Activated gamma-delta T cell (primary cell): Measurements from ENCODE around the gene COMP.
A peak's percentile ranks its signal among the peaks of the same experiment; 100 is the strongest.

ENCODE experiments used
- DNase-seq: peaks from one replicate; lab custom pipeline; 2025; lab: John Stamatoyannopoulos, UW

COMP gene

DNA sequence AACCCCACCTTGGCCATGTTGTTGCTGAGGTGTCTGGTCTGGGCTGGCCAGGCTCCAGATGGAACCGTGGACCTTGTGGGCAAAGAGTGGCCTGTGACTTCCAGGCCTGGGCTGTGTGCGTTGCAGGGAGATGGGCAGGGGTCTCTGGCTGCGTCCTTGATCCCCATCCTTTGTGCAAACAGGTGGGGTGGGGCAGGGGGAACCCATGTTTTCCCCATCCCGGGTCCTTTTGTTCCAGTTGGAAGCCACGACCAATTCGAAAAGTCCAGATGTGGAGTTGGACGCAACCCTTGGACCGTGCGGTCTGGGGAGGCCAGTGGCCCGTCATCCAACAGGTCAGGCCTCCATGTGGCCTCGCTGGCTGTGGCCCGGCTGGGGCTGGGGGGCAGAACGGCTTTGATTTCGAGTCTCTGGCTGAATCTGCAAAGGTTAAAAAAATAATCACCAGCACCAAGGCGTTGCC lies 13.1 kb upstream of the COMP start:
- DNase-seq = no peak

- no peak for DNase-seq
Observed at GRCh38 chr19:18803550-18804138, 12.5 kb upstream of the COMP start.

GRCh38 chr19:18802354-18802753 lies 11.2 kb upstream of the COMP start:
- DNase-seq = no peak

DNA sequence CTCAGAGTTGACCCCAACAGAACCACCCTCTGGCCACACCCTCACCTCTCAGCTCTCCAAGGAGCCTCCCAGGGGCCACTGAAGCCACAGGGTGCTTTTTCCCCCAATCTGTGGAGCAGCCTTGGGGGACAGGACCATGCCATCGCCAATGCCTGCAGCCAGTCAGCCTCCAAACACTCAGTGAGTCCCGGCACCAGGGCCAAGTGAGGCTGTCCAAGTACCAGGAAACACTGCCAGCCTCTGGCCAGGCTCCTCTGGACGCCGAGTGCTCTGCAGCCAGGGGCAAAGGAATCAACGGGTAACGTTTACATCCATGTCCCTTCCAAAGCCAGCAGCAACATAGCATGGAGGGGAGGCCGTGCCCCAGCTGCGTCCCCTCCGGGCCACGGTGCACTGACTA lies 9.5 kb upstream of the COMP start:
- no peak for DNase-seq

GRCh38 chr19:18800079-18800478 lies 9.0 kb upstream of the COMP start:
- no peak for DNase-seq

DNA sequence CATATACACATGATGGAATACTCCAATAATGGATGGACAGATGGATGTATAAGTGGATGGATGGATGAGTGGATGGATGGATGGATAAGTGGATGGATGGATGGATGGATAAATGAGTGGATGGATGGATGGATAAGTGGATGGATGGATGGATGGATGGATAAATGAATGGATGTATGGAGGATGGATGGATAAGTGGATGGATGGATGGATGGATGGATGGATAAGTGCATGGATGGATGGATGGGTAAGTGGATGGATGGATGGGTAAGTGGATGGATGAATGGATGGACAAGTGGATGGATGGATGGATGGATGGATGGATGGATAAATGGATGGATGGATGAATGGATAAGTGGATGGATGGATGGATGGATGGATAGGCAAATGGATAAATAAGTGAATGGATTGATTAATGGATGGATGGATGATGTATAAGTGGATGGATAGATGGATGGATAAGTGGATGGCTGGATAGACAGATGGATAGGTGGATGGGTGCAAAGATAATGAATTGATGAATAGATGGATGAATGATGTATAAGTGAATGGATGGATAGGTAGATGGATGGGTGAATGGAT lies 8.4 kb upstream of the COMP start:
- DNase-seq = no peak

DNA sequence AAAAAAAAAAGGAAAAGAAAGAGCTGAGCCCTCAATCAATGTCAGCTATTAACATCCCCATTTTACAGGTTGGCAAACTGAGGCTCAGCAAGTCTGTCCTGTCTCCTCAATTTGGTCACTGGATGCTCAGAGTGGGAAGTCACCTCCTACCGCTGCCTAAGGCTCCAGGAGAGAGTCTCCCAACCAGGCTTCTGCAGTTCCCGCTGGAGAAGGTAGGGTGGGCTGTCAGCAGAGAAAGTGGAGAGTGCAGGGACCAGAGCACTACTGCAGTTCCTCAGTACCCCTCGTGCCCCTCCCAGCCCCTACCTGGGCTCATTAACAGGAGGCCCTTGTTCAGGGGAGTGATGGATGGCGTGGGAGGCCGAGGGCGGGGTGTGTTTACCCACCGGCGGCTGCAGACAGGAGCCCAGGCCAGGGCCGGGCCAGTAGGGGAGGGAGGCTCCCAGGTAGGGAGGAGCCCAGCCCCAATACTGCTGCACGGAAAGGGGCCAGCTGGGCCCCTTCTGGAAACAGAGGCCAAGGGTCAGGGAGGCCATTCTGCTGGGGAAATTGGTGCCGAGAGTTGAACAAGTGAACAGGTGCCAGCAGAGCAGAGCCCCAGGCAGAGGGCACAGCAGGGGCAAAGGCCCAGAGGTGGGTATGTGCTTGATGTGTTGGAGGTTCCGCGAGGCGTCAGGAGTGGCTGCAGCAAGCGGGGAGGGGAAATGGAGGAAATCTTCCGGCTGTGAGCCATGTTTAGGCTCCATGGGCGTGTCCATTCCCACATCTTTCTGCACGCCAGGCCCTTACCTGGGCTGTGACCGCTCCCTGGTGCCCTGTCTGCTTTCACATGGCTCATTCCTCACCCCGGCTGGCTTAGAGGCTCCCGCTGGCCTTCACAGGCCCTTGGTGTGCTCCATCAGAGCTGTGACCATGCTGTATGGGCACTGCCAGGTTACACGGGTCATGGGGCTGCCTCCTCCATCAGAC lies 7.6 kb upstream of the COMP start:
- DNase-seq = no peak

DNA sequence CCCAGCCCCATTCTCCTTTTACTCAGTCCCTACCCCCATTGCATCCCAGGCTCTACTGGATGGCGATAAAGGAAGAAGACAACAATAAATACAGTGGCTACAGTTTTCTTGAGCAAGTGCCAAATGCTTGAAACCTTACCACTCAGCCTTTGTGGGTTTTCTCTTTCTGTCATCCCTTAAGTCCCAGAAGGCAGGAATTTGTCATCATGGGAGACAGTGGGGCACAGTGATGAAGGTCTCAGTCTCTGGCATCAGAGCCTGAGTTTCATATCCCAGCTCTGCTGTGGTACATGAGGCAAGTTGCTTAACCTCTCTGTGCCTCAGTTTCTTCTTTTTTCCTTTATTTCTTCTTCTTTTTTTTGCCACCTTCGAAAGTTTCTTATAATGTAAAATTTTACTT lies 5.1 kb upstream of the COMP start:
- DNase-seq = no peak

DNA sequence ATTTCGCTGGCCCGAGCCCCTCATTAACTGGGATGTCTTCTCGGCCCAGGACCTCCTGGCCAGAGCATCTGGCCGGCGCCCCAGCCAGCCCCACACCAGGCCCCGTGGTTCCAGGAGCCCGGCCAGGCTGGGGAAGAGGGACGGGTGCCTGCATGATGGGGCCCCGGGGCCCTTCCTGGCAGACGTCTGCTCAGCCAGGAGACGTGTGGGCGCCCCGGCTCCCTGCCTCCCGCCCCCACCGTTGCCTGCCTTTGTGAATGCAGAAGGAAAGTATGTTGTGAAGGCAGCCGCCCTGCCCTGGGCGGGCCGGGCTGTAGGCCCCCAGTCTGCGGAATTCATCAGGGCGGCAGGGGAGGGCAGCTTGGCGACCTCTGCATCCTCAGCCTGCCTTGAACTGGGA lies 4.4 kb upstream of the COMP start:
- DNase-seq = no peak

- no peak for DNase-seq
Observed at GRCh38 chr19:18794692-18795091, 3.6 kb upstream of the COMP start.

GRCh38 chr19:18794029-18794313 lies 2.9 kb upstream of the COMP start:
- DNase-seq = no peak

DNA sequence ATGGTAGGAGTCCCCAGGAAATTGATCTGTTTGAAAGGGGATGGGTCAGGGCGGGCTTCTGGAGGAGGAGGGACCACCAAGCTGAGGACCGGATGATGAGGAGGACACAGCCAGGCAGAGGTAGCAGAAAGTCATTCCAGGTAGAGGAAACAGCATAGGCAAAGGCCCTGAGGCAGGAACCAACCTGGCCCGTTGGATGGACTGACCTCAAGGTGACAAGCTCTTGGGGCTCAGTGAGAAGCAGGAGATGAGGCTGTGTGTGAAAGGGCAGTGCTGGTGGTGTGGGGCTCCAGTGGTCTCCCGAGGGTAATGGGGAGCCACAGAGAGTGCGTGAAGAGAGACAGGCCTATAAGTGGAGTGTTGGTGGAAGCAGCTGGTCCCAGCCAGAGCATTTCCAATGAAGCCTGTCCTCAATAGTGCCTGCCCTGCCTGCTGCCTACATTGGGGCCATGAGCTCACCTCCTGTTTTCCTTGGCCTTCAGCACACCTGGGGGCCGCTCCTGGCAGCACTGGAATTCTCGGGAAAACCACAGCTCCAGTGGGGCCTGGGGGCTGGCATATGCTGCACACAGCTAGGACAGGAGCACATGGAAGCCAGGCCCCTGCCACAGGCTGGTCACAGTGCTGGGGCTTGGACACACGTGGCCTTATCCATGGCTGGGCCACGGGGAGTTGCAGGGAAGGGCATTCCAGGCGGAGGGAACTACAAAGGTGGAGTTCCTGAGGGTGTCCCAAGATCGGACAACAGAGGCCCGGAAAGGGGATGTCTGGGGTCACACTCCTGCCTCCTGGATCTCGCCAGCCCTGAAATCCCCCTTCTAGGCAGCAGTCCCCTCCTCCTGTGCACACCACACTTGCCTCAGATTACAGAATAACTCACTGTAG lies 2.3 kb upstream of the COMP start:
- DNase-seq = no peak

- no peak for DNase-seq
Observed at GRCh38 chr19:18792661-18793060, 1.6 kb upstream of the COMP start.

GRCh38 chr19:18791315-18791678 lies 192 bp upstream of the COMP start:
- no peak for DNase-seq

GRCh38 chr19:18789883-18790565 lies 1.1 kb downstream of the COMP start:
- no peak for DNase-seq

- no peak for DNase-seq
Observed at GRCh38 chr19:18789422-18789869, 1.7 kb downstream of the COMP start.

- no peak for DNase-seq
Observed at GRCh38 chr19:18788529-18789421, 2.3 kb downstream of the COMP start.

DNA sequence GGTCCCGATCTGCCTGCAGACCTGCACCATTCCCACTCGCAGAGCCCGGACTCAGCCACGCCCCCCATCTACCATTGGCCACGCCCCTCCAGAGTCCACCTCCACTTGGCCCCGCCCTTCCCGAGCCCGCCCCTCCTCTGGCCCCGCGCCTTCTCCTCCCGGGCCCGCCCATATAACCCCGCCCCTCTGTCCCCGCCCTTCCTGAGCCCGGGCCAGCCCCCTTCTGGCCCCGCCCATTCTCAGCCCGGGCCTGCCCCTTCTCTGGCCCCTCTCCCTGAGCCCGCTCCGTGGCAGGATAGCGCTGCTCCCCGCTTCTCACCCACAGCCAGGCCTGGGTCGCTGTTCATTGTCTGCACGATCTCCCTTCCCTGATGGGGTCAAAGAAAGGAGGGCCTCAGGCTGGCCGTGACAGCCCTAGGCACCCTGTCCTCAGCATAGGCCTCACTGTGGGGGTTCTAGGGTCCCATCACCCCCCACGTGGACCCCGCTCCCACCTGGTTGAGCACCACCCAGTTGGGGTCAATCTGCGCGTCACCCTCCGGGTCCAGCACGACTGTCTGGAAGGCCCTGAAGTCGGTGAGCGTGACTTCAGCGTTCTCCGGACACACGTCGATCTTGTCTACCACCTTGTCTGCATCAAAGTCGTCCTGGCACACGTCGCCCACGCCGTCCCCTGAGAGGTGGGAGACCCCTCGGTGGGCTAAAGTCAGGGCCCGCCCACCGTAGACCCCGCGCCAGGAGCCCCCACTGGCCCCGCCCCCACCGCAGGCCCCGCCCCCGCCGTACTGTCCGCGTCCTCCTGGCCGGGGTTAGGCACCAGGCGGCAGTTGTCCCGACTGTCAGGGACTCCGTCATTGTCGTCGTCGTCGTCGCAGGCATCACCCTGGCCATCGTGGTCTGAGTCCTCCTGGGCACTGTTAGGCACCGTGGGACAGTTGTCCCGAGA lies 5.7 kb downstream of the COMP start:
- peak; percentile 37 for DNase-seq

GRCh38 chr19:18784786-18785120 lies 6.4 kb downstream of the COMP start:
- DNase-seq = no peak
